A673 (cell line): Measurements from ENCODE around the gene MEIOC.
"Not testable (repeated sequence)": the region's sequence is repeated elsewhere in the genome, so short reads cannot be mapped to it uniquely, and the experiment has no call there.

Source experiments
- EZH2 ChIP-seq: fragments of 200-600 bp; sonication (generic); IDR thresholded peaks from 2 replicates; pipeline ENCODE4 v1.6.1; 2017; ENCODE audit warnings: borderline replicate concordance, low read depth, mild to moderate bottlenecking, mixed read lengths, antibody characterized with exemption, low read length; ENCODE audit not compliant: poor library complexity, severe bottlenecking
- TF ChIP-seq, protein P1 (sequence below): fragments of 300-800, 200-600 bp; sonication (generic); conservative IDR thresholded peaks from 2 replicates; pipeline ENCODE4 v1.5.1; 2017; ENCODE audit warnings: low read depth, mild to moderate bottlenecking, antibody characterized with exemption, low read length, moderate library complexity, mixed read lengths

- TF ChIP-seq, protein P1, sequence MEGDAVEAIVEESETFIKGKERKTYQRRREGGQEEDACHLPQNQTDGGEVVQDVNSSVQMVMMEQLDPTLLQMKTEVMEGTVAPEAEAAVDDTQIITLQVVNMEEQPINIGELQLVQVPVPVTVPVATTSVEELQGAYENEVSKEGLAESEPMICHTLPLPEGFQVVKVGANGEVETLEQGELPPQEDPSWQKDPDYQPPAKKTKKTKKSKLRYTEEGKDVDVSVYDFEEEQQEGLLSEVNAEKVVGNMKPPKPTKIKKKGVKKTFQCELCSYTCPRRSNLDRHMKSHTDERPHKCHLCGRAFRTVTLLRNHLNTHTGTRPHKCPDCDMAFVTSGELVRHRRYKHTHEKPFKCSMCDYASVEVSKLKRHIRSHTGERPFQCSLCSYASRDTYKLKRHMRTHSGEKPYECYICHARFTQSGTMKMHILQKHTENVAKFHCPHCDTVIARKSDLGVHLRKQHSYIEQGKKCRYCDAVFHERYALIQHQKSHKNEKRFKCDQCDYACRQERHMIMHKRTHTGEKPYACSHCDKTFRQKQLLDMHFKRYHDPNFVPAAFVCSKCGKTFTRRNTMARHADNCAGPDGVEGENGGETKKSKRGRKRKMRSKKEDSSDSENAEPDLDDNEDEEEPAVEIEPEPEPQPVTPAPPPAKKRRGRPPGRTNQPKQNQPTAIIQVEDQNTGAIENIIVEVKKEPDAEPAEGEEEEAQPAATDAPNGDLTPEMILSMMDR = not testable (repeated sequence)
- not testable (repeated sequence) for TF ChIP-seq EZH2
These were observed 21.9 kb upstream of the MEIOC start for GRCh38 chr17:44634401-44634800.
